K562 (cell line): Measurements from ENCODE around the gene KIAA2012.

Experiments
- BACH1 ChIP-seq: fragments of 200-800 bp; sonication (Bioruptor generic); IDR thresholded peaks from 2 replicates; pipeline ENCODE4 v1.6.1; 2016; ENCODE audit warnings: missing genetic modification characterization, missing compliant biosample characterization
- BHLHE40 ChIP-seq: IDR thresholded peaks from 2 replicates; pipeline ENCODE4 v1.6.1; 2011; ENCODE audit warnings: low read length, improper control_type of control experiment
- EGR1 ChIP-seq: fragments of 450-650 bp; conservative IDR thresholded peaks from 2 replicates; pipeline ENCODE4 v1.6.1; 2017; ENCODE audit warnings: mild to moderate bottlenecking
- HDAC2 ChIP-seq: fragments of 450-650 bp; IDR thresholded peaks from 2 replicates; pipeline ENCODE4 v1.6.1; 2016; ENCODE audit warnings: mild to moderate bottlenecking
- KDM4B ChIP-seq, 2 experiments: fragments of 450-650 bp in 1 of 2; sonication (generic) in 1 of 2; IDR thresholded peaks; 2 replicates each; pipeline ENCODE4 v1.6.1; 2016 to 2017; ENCODE audit warnings: borderline replicate concordance in 2 of 2, antibody characterized with exemption in 1 of 2, low read depth in 1 of 2, mild to moderate bottlenecking in 1 of 2
- MXI1 ChIP-seq: IDR thresholded peaks from 2 replicates; pipeline ENCODE4 v1.6.1; 2011; ENCODE audit warnings: low read depth, mild to moderate bottlenecking, improper control_type of control experiment, low read length
- POLR2AphosphoS5 ChIP-seq: IDR thresholded peaks from 2 replicates; pipeline ENCODE4 v1.6.1; 2011; ENCODE audit warnings: mild to moderate bottlenecking, low read depth, low read length, moderate library complexity; ENCODE audit not compliant: control insufficient read depth, insufficient read depth
- ZBTB17 ChIP-seq: fragments of 450-650 bp; formaldehyde crosslinking; IDR thresholded peaks from 2 replicates; pipeline ENCODE4 v1.4.0; 2020; ENCODE audit warnings: mild to moderate bottlenecking
- ZNF197 ChIP-seq: fragments of 200-800 bp; sonication (Bioruptor generic); IDR thresholded peaks from 2 replicates; pipeline ENCODE4 v1.6.1; 2016; ENCODE audit warnings: low read depth, missing genetic modification characterization, missing compliant biosample characterization
- ZNF668 ChIP-seq: fragments of 250-450 bp; sonication (Bioruptor Pico); IDR thresholded peaks from 2 replicates; pipeline ENCODE4 v1.8.0; 2022; ENCODE audit warnings: mild to moderate bottlenecking, inconsistent platforms
- ZNF77 ChIP-seq: fragments of 250-450 bp; sonication (Bioruptor Pico); IDR thresholded peaks from 2 replicates; pipeline ENCODE4 v1.5.0; 2020
- ZZZ3 ChIP-seq: fragments of 450-650 bp; IDR thresholded peaks from 2 replicates; pipeline ENCODE4 v1.6.1; 2016; ENCODE audit warnings: antibody characterized with exemption, mild to moderate bottlenecking, moderate library complexity
- TF ChIP-seq, protein P1 (sequence below), 3 experiments: IDR thresholded peaks in 2 of 3; conservative IDR thresholded peaks in 1 of 3; 2 replicates each; pipeline ENCODE4 v1.5.1; 2011 to 2012; ENCODE audit warnings: low read length in 3 of 3, mild to moderate bottlenecking in 3 of 3, control low read depth in 2 of 3, improper control_type of control experiment in 1 of 3, inconsistent platforms in 1 of 3, low read depth in 1 of 3, mixed read lengths in 1 of 3, moderate library complexity in 1 of 3; ENCODE audit not compliant: insufficient read depth in 2 of 3
- TF ChIP-seq, protein P2 (sequence below), 2 experiments: fragments of 450-650 bp; formaldehyde crosslinking in 1 of 2; IDR thresholded peaks; 2 replicates each; pipeline versions ENCODE4 v1.4.0 to v1.6.1; 2014 to 2020; ENCODE audit warnings: mild to moderate bottlenecking in 2 of 2, borderline replicate concordance in 1 of 2, low read depth in 1 of 2

DNA sequence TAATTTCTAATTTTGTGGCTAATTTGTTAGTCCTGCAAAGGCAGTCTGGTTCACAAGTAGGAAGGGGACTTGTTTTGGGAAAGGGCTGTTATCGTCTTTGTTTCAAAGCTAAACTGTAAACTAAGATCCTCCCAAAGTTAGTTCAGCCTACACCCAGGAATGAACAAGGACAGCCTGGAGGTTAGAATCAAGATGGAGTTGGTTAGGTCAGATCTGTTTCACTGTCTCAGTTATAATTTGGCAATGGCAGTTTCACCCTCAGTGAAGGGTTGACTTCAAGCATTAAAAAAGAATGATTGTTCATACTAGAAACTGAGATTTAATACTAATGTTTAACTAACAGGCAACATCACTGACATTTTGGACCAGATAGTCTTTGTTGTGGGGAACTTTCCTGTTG is 69.5 kb downstream of the KIAA2012 start:
- TF ChIP-seq, protein P1, sequence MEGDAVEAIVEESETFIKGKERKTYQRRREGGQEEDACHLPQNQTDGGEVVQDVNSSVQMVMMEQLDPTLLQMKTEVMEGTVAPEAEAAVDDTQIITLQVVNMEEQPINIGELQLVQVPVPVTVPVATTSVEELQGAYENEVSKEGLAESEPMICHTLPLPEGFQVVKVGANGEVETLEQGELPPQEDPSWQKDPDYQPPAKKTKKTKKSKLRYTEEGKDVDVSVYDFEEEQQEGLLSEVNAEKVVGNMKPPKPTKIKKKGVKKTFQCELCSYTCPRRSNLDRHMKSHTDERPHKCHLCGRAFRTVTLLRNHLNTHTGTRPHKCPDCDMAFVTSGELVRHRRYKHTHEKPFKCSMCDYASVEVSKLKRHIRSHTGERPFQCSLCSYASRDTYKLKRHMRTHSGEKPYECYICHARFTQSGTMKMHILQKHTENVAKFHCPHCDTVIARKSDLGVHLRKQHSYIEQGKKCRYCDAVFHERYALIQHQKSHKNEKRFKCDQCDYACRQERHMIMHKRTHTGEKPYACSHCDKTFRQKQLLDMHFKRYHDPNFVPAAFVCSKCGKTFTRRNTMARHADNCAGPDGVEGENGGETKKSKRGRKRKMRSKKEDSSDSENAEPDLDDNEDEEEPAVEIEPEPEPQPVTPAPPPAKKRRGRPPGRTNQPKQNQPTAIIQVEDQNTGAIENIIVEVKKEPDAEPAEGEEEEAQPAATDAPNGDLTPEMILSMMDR (IDR thresholded peaks at IDR 0.05 in 2 of 3, conservative IDR thresholded peaks at IDR 0.05 in 1 of 3; ENCODE audit: insufficient read depth in 2 of 3, low read depth in 1 of 3, low read length in 3 of 3) = no peak
- TF ChIP-seq, protein P2, sequence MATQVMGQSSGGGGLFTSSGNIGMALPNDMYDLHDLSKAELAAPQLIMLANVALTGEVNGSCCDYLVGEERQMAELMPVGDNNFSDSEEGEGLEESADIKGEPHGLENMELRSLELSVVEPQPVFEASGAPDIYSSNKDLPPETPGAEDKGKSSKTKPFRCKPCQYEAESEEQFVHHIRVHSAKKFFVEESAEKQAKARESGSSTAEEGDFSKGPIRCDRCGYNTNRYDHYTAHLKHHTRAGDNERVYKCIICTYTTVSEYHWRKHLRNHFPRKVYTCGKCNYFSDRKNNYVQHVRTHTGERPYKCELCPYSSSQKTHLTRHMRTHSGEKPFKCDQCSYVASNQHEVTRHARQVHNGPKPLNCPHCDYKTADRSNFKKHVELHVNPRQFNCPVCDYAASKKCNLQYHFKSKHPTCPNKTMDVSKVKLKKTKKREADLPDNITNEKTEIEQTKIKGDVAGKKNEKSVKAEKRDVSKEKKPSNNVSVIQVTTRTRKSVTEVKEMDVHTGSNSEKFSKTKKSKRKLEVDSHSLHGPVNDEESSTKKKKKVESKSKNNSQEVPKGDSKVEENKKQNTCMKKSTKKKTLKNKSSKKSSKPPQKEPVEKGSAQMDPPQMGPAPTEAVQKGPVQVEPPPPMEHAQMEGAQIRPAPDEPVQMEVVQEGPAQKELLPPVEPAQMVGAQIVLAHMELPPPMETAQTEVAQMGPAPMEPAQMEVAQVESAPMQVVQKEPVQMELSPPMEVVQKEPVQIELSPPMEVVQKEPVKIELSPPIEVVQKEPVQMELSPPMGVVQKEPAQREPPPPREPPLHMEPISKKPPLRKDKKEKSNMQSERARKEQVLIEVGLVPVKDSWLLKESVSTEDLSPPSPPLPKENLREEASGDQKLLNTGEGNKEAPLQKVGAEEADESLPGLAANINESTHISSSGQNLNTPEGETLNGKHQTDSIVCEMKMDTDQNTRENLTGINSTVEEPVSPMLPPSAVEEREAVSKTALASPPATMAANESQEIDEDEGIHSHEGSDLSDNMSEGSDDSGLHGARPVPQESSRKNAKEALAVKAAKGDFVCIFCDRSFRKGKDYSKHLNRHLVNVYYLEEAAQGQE (IDR thresholded peaks at IDR 0.05; ENCODE audit: borderline replicate concordance) = no peak
- TF ChIP-seq, protein P2 (CRISPR knock-in tag; IDR thresholded peaks at IDR 0.05; ENCODE audit: low read depth) = no peak
- TF ChIP-seq HDAC2 (no peak), ZBTB17 (no peak), KDM4B (IDR thresholded peaks at IDR 0.05; ENCODE audit: borderline replicate concordance in 2 of 2, low read depth in 1 of 2) (no peak), BACH1 (no peak), MXI1 (no peak), ZNF197 (CRISPR knock-in tag) (no peak), ZZZ3 (no peak), EGR1 (no peak), ZNF77 (CRISPR knock-in tag) (no peak), POLR2AphosphoS5 (no peak), BHLHE40 (no peak), ZNF668 (CRISPR knock-in tag) (no peak)
